Endothelial cell of umbilical vein (primary cell): ENCODE results near the gene CUEDC1. TPM values are rescaled to one million over a fixed set of nuclear protein-coding genes. Genes with fewer than 3 reads are reported as not detected.

Experiments
- BruUV-seq: library from RNA; stranded (reverse); fragments of 400-500 nt; replicated peaks from 2 replicates; lab custom pipeline; 2021; lab: Mats Ljungman, UMichigan
- CTCF ChIA-PET: fragments of 300-600, 350-600 bp; sonication (Branson Sonifier 250); formaldehyde crosslinking; loops from one replicate; lab custom pipeline; 2021; ENCODE audit warnings: antibody characterized with exemption, inconsistent platforms; lab: Charles Lee
- POLR2A ChIA-PET: fragments of 300-600, 350-600 bp; sonication (Branson Sonifier 250); formaldehyde crosslinking; loops from one replicate; lab custom pipeline; 2021; ENCODE audit warnings: antibody characterized with exemption, inconsistent platforms; lab: Charles Lee
- DNase-seq: peaks from one replicate; pipeline ENCODE4 v3.0.0-alpha.2; 2011; ENCODE audit warnings: low read depth, low spot score
- FAIRE-seq: peaks from 2 replicates; lab custom pipeline; 2011; peaks lifted over from hg19 to GRCh38; lab: Jason Lieb, UNC
- H2AFZ ChIP-seq: 2 replicates; pipeline ENCODE4 v1.6.0; 2012; ENCODE audit warnings: low read depth, low read length, control low read depth, inconsistent platforms
- H3K27ac ChIP-seq: 2 replicates; pipeline ENCODE4 v1.5.1; 2011; ENCODE audit warnings: low read depth, mild to moderate bottlenecking, control low read depth, low read length, moderate library complexity; ENCODE audit not compliant: insufficient read depth
- H3K27me3 ChIP-seq, 2 experiments: 2 replicates each; pipeline versions ENCODE4 v1.6.0 to v1.6.1; 2011; ENCODE audit warnings: low read length in 2 of 2, mixed read lengths in 1 of 2; ENCODE audit not compliant: control insufficient read depth in 2 of 2, insufficient read depth in 2 of 2
- H3K36me3 ChIP-seq, 2 experiments: 2 replicates in 1 of 2; 3 replicates in 1 of 2; pipeline ENCODE4 v1.5.1; 2011; ENCODE audit warnings: low read length in 2 of 2, mild to moderate bottlenecking in 1 of 2, moderate library complexity in 1 of 2; ENCODE audit not compliant: control insufficient read depth in 2 of 2, insufficient read depth in 2 of 2; ENCODE audit errors: extremely low read depth in 1 of 2
- H3K4me1 ChIP-seq: 3 replicates; pipeline ENCODE4 v1.5.1; 2011; ENCODE audit warnings: mild to moderate bottlenecking, low read length; ENCODE audit not compliant: control insufficient read depth, insufficient read depth; ENCODE audit errors: extremely low read depth
- H3K4me2 ChIP-seq: 2 replicates; pipeline ENCODE4 v1.6.1; 2011; ENCODE audit warnings: low read length, control low read depth, mixed read lengths; ENCODE audit not compliant: insufficient read depth
- H3K4me3 ChIP-seq, 3 experiments: fragments of 200-600 bp in 1 of 3; sonication (generic), shearing (Covaris generic) in 1 of 3; replicated peaks in 1 of 3; 2 replicates each; pipeline ENCODE4 v1.5.1; 2011 to 2016; ENCODE audit warnings: control low read depth in 3 of 3, low read length in 3 of 3, mild to moderate bottlenecking in 2 of 3, inconsistent platforms in 1 of 3, low read depth in 1 of 3, moderate library complexity in 1 of 3; ENCODE audit not compliant: insufficient read depth in 1 of 3
- H3K79me2 ChIP-seq: 2 replicates; pipeline ENCODE4 v1.6.0; 2012; ENCODE audit warnings: low read length, inconsistent platforms; ENCODE audit not compliant: control insufficient read depth, insufficient read depth
- H3K9ac ChIP-seq: replicated peaks from 2 replicates; pipeline ENCODE3; 2011; ENCODE audit warnings: low read length, control low read depth; ENCODE audit not compliant: insufficient read depth; ENCODE audit errors: extremely low read depth
- H3K9me1 ChIP-seq: replicated peaks from 3 replicates; pipeline ENCODE4 v1.6.0; 2011; ENCODE audit warnings: mild to moderate bottlenecking, low read length; ENCODE audit not compliant: control insufficient read depth, insufficient read depth; ENCODE audit errors: extremely low read depth
- H3K9me3 ChIP-seq: replicated peaks from 2 replicates; pipeline ENCODE4 v1.5.1; 2012; ENCODE audit warnings: low read length, inconsistent platforms; ENCODE audit not compliant: control insufficient read depth, insufficient read depth
- H4K20me1 ChIP-seq: replicated peaks from 2 replicates; pipeline ENCODE3; 2011; ENCODE audit warnings: mild to moderate bottlenecking, low read length; ENCODE audit not compliant: control insufficient read depth, insufficient read depth; ENCODE audit errors: extremely low read depth
- CTCF ChIP-seq, 2 donors: IDR thresholded peaks; 1 replicate in 1 of 2; 2 replicates in 1 of 2; pipeline ENCODE4 v1.5.1; 2011; ENCODE audit warnings: low read length in 2 of 2, mild to moderate bottlenecking in 2 of 2, moderate library complexity in 2 of 2, control low read depth in 1 of 2, inconsistent platforms in 1 of 2, low read depth in 1 of 2; ENCODE audit not compliant: insufficient read depth in 1 of 2; ENCODE audit errors: extremely low read depth in 1 of 2
- EZH2 ChIP-seq: IDR thresholded peaks from 2 replicates; pipeline ENCODE4 v1.6.1; 2012; ENCODE audit warnings: borderline replicate concordance, low read depth, mild to moderate bottlenecking, moderate library complexity, low read length, inconsistent platforms; ENCODE audit not compliant: severe bottlenecking
- FOS ChIP-seq: IDR thresholded peaks from 2 replicates; pipeline ENCODE4 v1.6.1; 2011; ENCODE audit warnings: mild to moderate bottlenecking, low read length, moderate library complexity, borderline replicate concordance; ENCODE audit not compliant: insufficient read depth
- GATA2 ChIP-seq: IDR thresholded peaks from 2 replicates; pipeline ENCODE4 v1.7.0; 2011; ENCODE audit warnings: low read depth, mild to moderate bottlenecking, moderate library complexity, mixed read lengths, low read length; ENCODE audit not compliant: insufficient read length, insufficient read depth
- JUN ChIP-seq: IDR thresholded peaks from 2 replicates; pipeline ENCODE4 v1.6.1; 2011; ENCODE audit warnings: borderline replicate concordance, low read depth; ENCODE audit not compliant: insufficient read length, insufficient read depth
- MAX ChIP-seq: IDR thresholded peaks from 2 replicates; pipeline ENCODE4 v1.6.1; 2011; ENCODE audit not compliant: insufficient read depth, insufficient read length
- MYC ChIP-seq: IDR thresholded peaks from one replicate; pipeline ENCODE4 v1.6.1; 2011; ENCODE audit warnings: mild to moderate bottlenecking, low read depth, low read length
- POLR2A ChIP-seq: IDR thresholded peaks from 2 replicates; pipeline ENCODE4 v1.6.1; 2012; ENCODE audit warnings: low read depth, mild to moderate bottlenecking, control low read depth, low read length
- POLR2AphosphoS5 ChIP-seq: IDR thresholded peaks from 2 replicates; pipeline ENCODE4 v1.6.1; 2012; ENCODE audit warnings: low read depth, mild to moderate bottlenecking, control low read depth, low read length, moderate library complexity; ENCODE audit not compliant: insufficient read depth
- dilution Hi-C: fragments of 300-500 bp; cut with MboI; formaldehyde crosslinking; loops from one replicate; pipeline ENCODE4 v1.15.0; 2019; ENCODE audit warnings: low sequenced_read_pairs; ENCODE audit not compliant: extremely low pct_ligation_motif_present
- intact Hi-C: fragments of 100-400 bp; cut with micrococcal nuclease; formaldehyde crosslinking; loops from one replicate; pipeline ENCODE4 v1.10.0; 2022
- polyA plus RNA-seq, 4 experiments: library from polyadenylated mRNA; depleted of rRNA in 3 of 4; stranded (reverse) in 3 of 4; unstranded in 1 of 4; fragments of >200 nt; gene quantifications; 2 replicates each; pipeline versions ENCODE4 v1.2.1 to v1.2.3, GENCODE V29; 2011 to 2012; ENCODE audit warnings: missing spikeins in 1 of 4
- total RNA-seq: library from RNA; stranded (reverse); gene quantifications from 2 replicates; pipeline ENCODE4 v1.2.3, GENCODE V29; 2021

Gene CUEDC1
- total and polyA plus RNA-seq, 2 donors (not counting 3 experiments of a cell fraction or from before 2014, with no cell fraction given), result 15.8 to 27.7 TPM

GRCh38 chr17:57881143-57881542 is 74.1 kb downstream of the CUEDC1 start:
- dilution Hi-C loops (no loop called here), intact Hi-C loops (no loop called here)
- Histone ChIP-seq H3K27ac (no peak overlapping the region), H3K79me2 (no peaks in the 10 kb centered on the region), H3K9me1 (no peaks in the 10 kb centered on the region), H3K9me3 (no peaks in the 10 kb centered on the region), H3K4me2 (no peak overlapping the region), H3K36me3 (peaks cover 3 to 6% of the 10 kb centered on the region in 2 experiments), H4K20me1 (no peaks in the 10 kb centered on the region), H3K27me3 (no peaks in the 10 kb centered on the region), H3K9ac (no peak overlapping the region), H2AFZ (no peak overlapping the region), H3K4me1 (peaks cover 27% of the 10 kb centered on the region), H3K4me3 (no peak overlapping the region)
- TF ChIP-seq GATA2 (no peak), FOS (no peak), MAX (no peak), POLR2AphosphoS5 (no peak), POLR2A (no peak), CTCF (IDR thresholded peaks at IDR 0.05; ENCODE audit: extremely low read depth in 1 of 2, insufficient read depth in 1 of 2, low read depth in 1 of 2, low read length in 2 of 2) (no peak), EZH2 (no peak), JUN (no peak), MYC (no peak)
- POLR2A ChIA-PET, result no interaction called here
- FAIRE-seq (no peak), DNase-seq (peak; percentile 37)
- CTCF ChIA-PET, result interaction anchor here (3.0 to 3.3 kb wide), 2 partner anchors 9 to 12 kb away, joined by 19 read pairs; no protein-coding TSS in a partner anchor
- no TSS peak for BruUV-seq
